ENCODE data around the gene LIMK1.

The LIMK1 gene

DNA sequence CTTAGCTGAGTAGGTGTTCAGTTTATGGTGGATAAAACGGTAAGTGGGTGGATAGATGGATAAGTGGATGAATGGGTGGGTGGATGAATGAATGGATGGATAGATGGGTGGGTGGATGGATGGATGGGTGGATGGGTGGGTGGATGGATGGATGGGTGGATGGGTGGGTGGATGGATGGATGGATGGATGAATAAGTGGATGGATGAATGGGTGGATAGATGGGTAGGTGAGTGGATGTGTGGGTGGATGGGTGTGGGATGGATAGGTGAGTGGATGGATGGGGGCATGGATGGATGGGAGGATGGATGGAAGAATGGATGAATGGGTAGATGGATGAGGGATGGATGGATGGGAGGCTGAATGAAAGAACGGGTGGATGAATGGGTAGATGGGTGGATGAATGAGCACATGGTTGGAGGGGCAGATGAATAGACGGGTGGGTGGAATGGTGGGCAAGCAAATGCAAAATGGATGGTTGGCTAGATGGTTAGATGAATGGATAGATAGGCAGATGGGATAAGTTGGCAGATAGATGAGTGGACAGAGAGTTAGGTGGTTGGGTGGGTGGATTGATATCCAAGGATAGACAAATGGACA lies 29.9 kb upstream of the LIMK1 start:
- no peak for TF ChIP-seq EZH2phosphoT487 (IDR thresholded peaks at IDR 0.05; ENCODE audit: borderline replicate concordance)
- TF ChIP-seq, protein P1, sequence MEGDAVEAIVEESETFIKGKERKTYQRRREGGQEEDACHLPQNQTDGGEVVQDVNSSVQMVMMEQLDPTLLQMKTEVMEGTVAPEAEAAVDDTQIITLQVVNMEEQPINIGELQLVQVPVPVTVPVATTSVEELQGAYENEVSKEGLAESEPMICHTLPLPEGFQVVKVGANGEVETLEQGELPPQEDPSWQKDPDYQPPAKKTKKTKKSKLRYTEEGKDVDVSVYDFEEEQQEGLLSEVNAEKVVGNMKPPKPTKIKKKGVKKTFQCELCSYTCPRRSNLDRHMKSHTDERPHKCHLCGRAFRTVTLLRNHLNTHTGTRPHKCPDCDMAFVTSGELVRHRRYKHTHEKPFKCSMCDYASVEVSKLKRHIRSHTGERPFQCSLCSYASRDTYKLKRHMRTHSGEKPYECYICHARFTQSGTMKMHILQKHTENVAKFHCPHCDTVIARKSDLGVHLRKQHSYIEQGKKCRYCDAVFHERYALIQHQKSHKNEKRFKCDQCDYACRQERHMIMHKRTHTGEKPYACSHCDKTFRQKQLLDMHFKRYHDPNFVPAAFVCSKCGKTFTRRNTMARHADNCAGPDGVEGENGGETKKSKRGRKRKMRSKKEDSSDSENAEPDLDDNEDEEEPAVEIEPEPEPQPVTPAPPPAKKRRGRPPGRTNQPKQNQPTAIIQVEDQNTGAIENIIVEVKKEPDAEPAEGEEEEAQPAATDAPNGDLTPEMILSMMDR (conservative IDR thresholded peaks at IDR 0.05; ENCODE audit: low read length): no peak
- no peak overlapping the region for H3K4me2 ChIP-seq (ENCODE audit: low read depth, low read length, poor library complexity, severe bottlenecking)
- no peaks in the 10 kb centered on the region for H3K9me2 ChIP-seq (replicated peaks; ENCODE audit: low read depth, low read length)
- H3K9ac ChIP-seq (ENCODE audit: low read depth, low read length, poor library complexity, severe bottlenecking): no peak overlapping the region
- H3K27me3 ChIP-seq (ENCODE audit: insufficient read depth, low read length, poor library complexity, severe bottlenecking): no peaks in the 10 kb centered on the region
- H2AFZ ChIP-seq (ENCODE audit: low read length): no peak overlapping the region
- no peaks in the 10 kb centered on the region for H3K4me1 ChIP-seq (ENCODE audit: insufficient read depth, low read length, poor library complexity, severe bottlenecking)
- H3F3A ChIP-seq (ENCODE audit: low read depth): no peaks in the 10 kb centered on the region
- no peaks in the 10 kb centered on the region for H3K79me2 ChIP-seq (ENCODE audit: insufficient read depth, low read length)
- no peak overlapping the region for H3K4me3 ChIP-seq (ENCODE audit: low read length, poor library complexity, severe bottlenecking)
- no peaks in the 10 kb centered on the region for H3K36me3 ChIP-seq (ENCODE audit: insufficient read depth, low read length)
- H3K9me3 ChIP-seq (ENCODE audit: insufficient read depth, low read depth, low read length): no peaks in the 10 kb centered on the region
- H4K20me1 ChIP-seq (ENCODE audit: insufficient read depth, low read length, poor library complexity, severe bottlenecking): no peaks in the 10 kb centered on the region

- Histone ChIP-seq H3K79me2 (ENCODE audit: insufficient read depth, low read length) (no peaks in the 10 kb centered on the region), H3K4me1 (ENCODE audit: insufficient read depth, low read length, poor library complexity, severe bottlenecking) (no peaks in the 10 kb centered on the region), H3K4me2 (ENCODE audit: low read depth, low read length, poor library complexity, severe bottlenecking) (no peak overlapping the region), H3K9me2 (replicated peaks; ENCODE audit: low read depth, low read length) (no peaks in the 10 kb centered on the region), H2AFZ (ENCODE audit: low read length) (no peak overlapping the region), H4K20me1 (ENCODE audit: insufficient read depth, low read length, poor library complexity, severe bottlenecking) (no peaks in the 10 kb centered on the region), H3K36me3 (ENCODE audit: insufficient read depth, low read length) (no peaks in the 10 kb centered on the region), H3F3A (ENCODE audit: low read depth) (no peaks in the 10 kb centered on the region), H3K9me3 (ENCODE audit: insufficient read depth, low read depth, low read length) (no peaks in the 10 kb centered on the region), H3K9ac (ENCODE audit: low read depth, low read length, poor library complexity, severe bottlenecking) (no peak overlapping the region), H3K27me3 (ENCODE audit: insufficient read depth, low read length, poor library complexity, severe bottlenecking) (no peaks in the 10 kb centered on the region), H3K4me3 (ENCODE audit: low read length, poor library complexity, severe bottlenecking) (no peak overlapping the region)
- TF ChIP-seq, protein P1 (conservative IDR thresholded peaks at IDR 0.05; ENCODE audit: low read length): no peak
- TF ChIP-seq EZH2phosphoT487 (IDR thresholded peaks at IDR 0.05; ENCODE audit: borderline replicate concordance): no peak
Observed at GRCh38 chr7:74056096-74056915, 27.3 kb upstream of the LIMK1 start.

GRCh38 chr7:74057216-74057925 lies 26.2 kb upstream of the LIMK1 start:
- no peaks in the 10 kb centered on the region for H3K4me1 ChIP-seq (ENCODE audit: insufficient read depth, low read length, poor library complexity, severe bottlenecking)
- TF ChIP-seq EZH2phosphoT487 (IDR thresholded peaks at IDR 0.05; ENCODE audit: borderline replicate concordance): no peak
- TF ChIP-seq, protein P1 (conservative IDR thresholded peaks at IDR 0.05; ENCODE audit: low read length): no peak
- H3K4me3 ChIP-seq (ENCODE audit: low read length, poor library complexity, severe bottlenecking): no peak overlapping the region
- no peaks in the 10 kb centered on the region for H3K9me2 ChIP-seq (replicated peaks; ENCODE audit: low read depth, low read length)
- no peaks in the 10 kb centered on the region for H3K27me3 ChIP-seq (ENCODE audit: insufficient read depth, low read length, poor library complexity, severe bottlenecking)
- no peaks in the 10 kb centered on the region for H3F3A ChIP-seq (ENCODE audit: low read depth)
- no peaks in the 10 kb centered on the region for H4K20me1 ChIP-seq (ENCODE audit: insufficient read depth, low read length, poor library complexity, severe bottlenecking)
- no peaks in the 10 kb centered on the region for H3K9me3 ChIP-seq (ENCODE audit: insufficient read depth, low read depth, low read length)
- H3K9ac ChIP-seq (ENCODE audit: low read depth, low read length, poor library complexity, severe bottlenecking): no peak overlapping the region
- H3K79me2 ChIP-seq (ENCODE audit: insufficient read depth, low read length): no peaks in the 10 kb centered on the region
- no peaks in the 10 kb centered on the region for H3K36me3 ChIP-seq (ENCODE audit: insufficient read depth, low read length)
- 0 out of 2 replicates have a peak overlapping the region, but pooled peaks have one; percentile 23 for H2AFZ ChIP-seq (ENCODE audit: low read length)
- no peak overlapping the region for H3K4me2 ChIP-seq (ENCODE audit: low read depth, low read length, poor library complexity, severe bottlenecking)
